ENCODE data around the gene CD47.

- no peak for TF ChIP-seq CTCF (IDR thresholded peaks at IDR 0.05)
- no peak for TF ChIP-seq POLR2A (IDR thresholded peaks at IDR 0.05)
These were observed 19.5 kb downstream of the CD47 start for GRCh38 chr3:108071368-108071767.
